Natural killer cell (primary cell): ENCODE results near the gene UBA7. TPM values are rescaled to one million over a fixed set of nuclear protein-coding genes. Genes with fewer than 3 reads are reported as not detected.

Experiments
- ATAC-seq, 3 donors: fragments of 150-1000 bp in 2 of 3; fragments of 200-7000 bp in 1 of 3; cut with Tn5 transposase; 1 replicate in 1 of 3; 2 replicates in 2 of 3; pipeline ENCODE4 v1.10.0; 2021; ENCODE audit warnings: mild to moderate bottlenecking in 2 of 3, moderate library complexity in 2 of 3
- DNase-seq, 2 donors: peaks; one replicate each; pipeline versions ENCODE4 v3.0.0 to v3.0.0-alpha.2; 2013 to 2021; ENCODE audit warnings: mixed read lengths in 1 of 2
- H3K27ac ChIP-seq: one replicate; pipeline ENCODE4 v1.5.1; 2013; ENCODE audit warnings: mild to moderate bottlenecking, low read length
- H3K27me3 ChIP-seq: one replicate; pipeline ENCODE4 v1.6.1; 2013; ENCODE audit warnings: low read length; ENCODE audit not compliant: control insufficient read depth, insufficient read depth
- H3K36me3 ChIP-seq: one replicate; pipeline ENCODE4 v1.6.1; 2013; ENCODE audit warnings: low read length; ENCODE audit not compliant: control insufficient read depth, insufficient read depth
- H3K4me1 ChIP-seq: one replicate; pipeline ENCODE4 v1.6.1; 2013; ENCODE audit warnings: low read length; ENCODE audit not compliant: control insufficient read depth, insufficient read depth
- H3K4me3 ChIP-seq: one replicate; pipeline ENCODE4 v1.5.1; 2013; ENCODE audit warnings: low read length
- H3K9me3 ChIP-seq: one replicate; pipeline ENCODE4 v1.6.1; 2013; ENCODE audit warnings: low read length; ENCODE audit not compliant: control insufficient read depth, insufficient read depth
- H3K27ac Mint-ChIP-seq, 2 donors: one replicate each; pipeline ENCODE4 v1.8.0; 2022; ENCODE audit warnings: mild to moderate bottlenecking in 2 of 2, mixed read lengths in 2 of 2, moderate library complexity in 1 of 2
- H3K27me3 Mint-ChIP-seq, 2 donors: one replicate each; pipeline ENCODE4 v1.8.0; 2022; ENCODE audit warnings: low read depth in 2 of 2, mixed read lengths in 2 of 2
- H3K36me3 Mint-ChIP-seq: one replicate; pipeline ENCODE4 v1.8.0; 2022; ENCODE audit warnings: mixed read lengths
- H3K4me1 Mint-ChIP-seq, 2 donors: one replicate each; pipeline ENCODE4 v1.8.0; 2022; ENCODE audit warnings: mixed read lengths in 2 of 2
- H3K4me3 Mint-ChIP-seq: one replicate; pipeline ENCODE4 v1.8.0; 2022; ENCODE audit warnings: mild to moderate bottlenecking, moderate library complexity, mixed read lengths
- H3K9me3 Mint-ChIP-seq, 2 donors: one replicate each; pipeline ENCODE4 v1.8.0; 2022; ENCODE audit warnings: mixed read lengths in 2 of 2
- CTCF ChIP-seq: fragments of 200-600 bp; IDR thresholded peaks from one replicate; pipeline ENCODE4 v1.8.0; 2022; ENCODE audit warnings: antibody characterized with exemption
- WGBS: methylation state at CpG from one replicate; pipeline ENCODE4 v1.1.7; 2013; ENCODE audit warnings: missing lambda C conversion rate; ENCODE audit not compliant: insufficient coverage; 5-methylcytosine and 5-hydroxymethylcytosine counted together
- intact Hi-C: fragments of 100-400 bp; cut with micrococcal nuclease; formaldehyde crosslinking; loops from one replicate; pipeline ENCODE4 v1.14.2; 2022
- total RNA-seq, 4 donors: library from RNA; stranded (reverse); fragments of 120-200 nt in 1 of 4; gene quantifications; one replicate each; pipeline versions ENCODE4 v1.2.3 to v1.2.4, GENCODE V29; 2013 to 2022

Gene UBA7
- total RNA-seq, 3 donors from 2014 or later (not counting 1 experiment from before 2014, with no cell fraction given): 283 to 358 (median 336) TPM

GRCh38 chr3:49769286-49769915, 44.4 kb downstream of the UBA7 start:
- Mint-ChIP-seq H3K36me3 (no peaks in the 10 kb centered on the region), H3K4me1 (peaks cover 17 to 20% of the 10 kb centered on the region in 2 donors), H3K27ac (peak overlapping the region; percentile 11 to 24), H3K9me3 (no peaks in the 10 kb centered on the region), H3K4me3 (no peak overlapping the region), H3K27me3 (no peaks in the 10 kb centered on the region)
- Histone ChIP-seq H3K36me3 (peaks cover 4% of the 10 kb centered on the region), H3K27me3 (no peaks in the 10 kb centered on the region), H3K9me3 (no peaks in the 10 kb centered on the region), H3K4me1 (no peaks in the 10 kb centered on the region), H3K4me3 (no peak overlapping the region), H3K27ac (no peak overlapping the region)
- intact Hi-C loops: no loop called here
- ATAC-seq: no peak
- TF ChIP-seq CTCF: no peak
- WGBS: 100% methylated on average over 2 of the region's 3 CpGs
- DNase-seq: no peak

- ATAC-seq: no peak
- no peak for TF ChIP-seq CTCF
Measured at GRCh38 chr3:49763981-49764380, 49.8 kb downstream of the UBA7 start.

DNA sequence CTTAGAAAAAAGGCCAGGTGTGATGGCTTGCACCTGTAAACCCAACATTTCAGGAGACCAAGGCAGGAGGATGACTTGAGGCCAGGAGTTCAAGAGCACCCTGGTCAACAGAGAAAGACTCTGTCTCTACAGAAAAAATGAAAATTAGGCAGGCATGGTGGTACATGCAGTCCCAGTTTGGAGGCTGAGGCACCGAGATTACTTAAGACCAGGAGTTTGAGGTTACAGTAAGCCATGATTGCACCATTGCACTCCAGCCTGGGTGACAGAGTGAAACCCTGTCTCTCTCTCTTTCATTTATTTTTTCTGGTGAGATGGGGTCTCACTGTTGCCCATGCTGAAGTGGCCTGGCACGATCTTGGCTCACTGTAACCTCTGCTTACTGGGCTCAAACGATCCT, 52.1 kb downstream of the UBA7 start:
- H3K4me3 Mint-ChIP-seq: no peak overlapping the region
- no peak for ATAC-seq
- no peaks in the 10 kb centered on the region for H3K36me3 Mint-ChIP-seq
- intact Hi-C loops: no loop called here
- H3K4me1 Mint-ChIP-seq: peaks cover 17 to 29% of the 10 kb centered on the region in 2 donors
- DNase-seq: no peak
- no peak for TF ChIP-seq CTCF
- 92% methylated on average over 3 of the region's 3 CpGs for WGBS
- no peaks in the 10 kb centered on the region for H3K9me3 Mint-ChIP-seq
- Histone ChIP-seq H3K27ac (no peak overlapping the region), H3K9me3 (no peaks in the 10 kb centered on the region), H3K4me3 (no peak overlapping the region), H3K4me1 (no peaks in the 10 kb centered on the region), H3K36me3 (peaks cover 2% of the 10 kb centered on the region), H3K27me3 (no peaks in the 10 kb centered on the region)
- no peak overlapping the region for H3K27ac Mint-ChIP-seq
- H3K27me3 Mint-ChIP-seq: no peaks in the 10 kb centered on the region

More at GRCh38 chr3:49763981-49764380, 49.8 kb downstream of the UBA7 start:
- Histone ChIP-seq H3K27me3 (no peaks in the 10 kb centered on the region), H3K4me1 (no peaks in the 10 kb centered on the region), H3K4me3 (no peak overlapping the region), H3K27ac (no peak overlapping the region), H3K36me3 (peaks cover 2% of the 10 kb centered on the region), H3K9me3 (no peaks in the 10 kb centered on the region)
- Mint-ChIP-seq H3K9me3 (no peaks in the 10 kb centered on the region), H3K27ac (no peak overlapping the region), H3K4me3 (no peak overlapping the region), H3K27me3 (no peaks in the 10 kb centered on the region), H3K36me3 (no peaks in the 10 kb centered on the region), H3K4me1 (peaks cover 6 to 18% of the 10 kb centered on the region in 2 donors)
- DNase-seq: no peak
- 97% methylated on average over 3 of the region's 4 CpGs for WGBS
- intact Hi-C loops: no loop called here

DNA sequence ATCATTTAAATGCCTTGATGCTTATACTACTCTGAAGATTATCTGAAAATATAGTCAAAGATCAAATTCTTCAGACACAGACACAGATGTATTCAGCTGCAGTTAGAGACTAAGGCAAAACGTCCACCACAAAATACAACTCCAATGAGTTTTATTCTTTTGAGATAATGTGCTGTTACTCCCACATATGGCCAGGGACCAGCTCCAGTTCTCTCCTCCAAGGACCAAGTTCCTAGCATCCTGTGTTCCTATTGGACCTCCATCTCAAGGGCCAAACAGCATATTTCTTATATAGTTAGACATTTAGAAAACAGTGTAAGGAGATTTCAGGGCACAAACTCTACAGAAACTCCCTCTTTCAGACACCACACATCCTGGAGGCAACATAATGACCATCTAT, 54.5 kb downstream of the UBA7 start:
- intact Hi-C loops: no loop called here
- peaks cover 30 to 31% of the 10 kb centered on the region in 2 donors for H3K4me1 Mint-ChIP-seq
- no peaks in the 10 kb centered on the region for H3K36me3 Mint-ChIP-seq
- no peaks in the 10 kb centered on the region for H3K27me3 Mint-ChIP-seq
- Histone ChIP-seq H3K9me3 (no peaks in the 10 kb centered on the region), H3K36me3 (peaks cover 2% of the 10 kb centered on the region), H3K4me1 (no peaks in the 10 kb centered on the region), H3K27ac (no peak overlapping the region), H3K27me3 (no peaks in the 10 kb centered on the region), H3K4me3 (no peak overlapping the region)
- no peak overlapping the region for H3K27ac Mint-ChIP-seq
- WGBS: no CpG with 5 or more reads among the region's 1 CpG
- ATAC-seq (no peak), DNase-seq (no peak)
- no peak for TF ChIP-seq CTCF
- H3K9me3 Mint-ChIP-seq: no peaks in the 10 kb centered on the region
- H3K4me3 Mint-ChIP-seq: no peak overlapping the region
